Stimulated activated CD4-positive, alpha-beta T cell treated with anti-CD3 and anti-CD28 coated beads, Interleukin-15, amount 100 ng/mL, for 24 hours (primary cell): ENCODE measurements around the gene ZNF469.

Experiments used
- DNase-seq: peaks from one replicate; pipeline ENCODE4 v3.0.0-alpha.2; 2020

Gene ZNF469

DNA sequence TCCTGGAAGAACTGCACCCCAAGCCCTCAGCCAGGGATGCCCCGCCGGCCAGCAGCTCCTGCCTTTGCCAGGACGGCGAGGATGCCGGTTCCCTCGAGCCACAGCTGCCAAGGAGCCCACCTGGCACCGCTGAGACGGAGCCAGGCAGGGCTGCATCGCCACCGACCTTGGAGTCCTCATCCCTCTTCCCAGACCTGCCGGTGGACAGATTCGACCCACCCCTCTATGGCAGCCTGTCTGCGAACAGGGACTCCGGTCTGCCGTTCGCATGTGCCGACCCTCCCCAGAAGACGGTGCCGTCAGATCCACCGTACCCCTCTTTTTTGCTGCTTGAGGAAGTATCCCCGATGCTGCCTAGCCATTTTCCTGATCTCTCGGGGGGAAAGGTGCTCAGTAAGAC is 48.9 kb downstream of the ZNF469 start:
- no peak for DNase-seq

DNA sequence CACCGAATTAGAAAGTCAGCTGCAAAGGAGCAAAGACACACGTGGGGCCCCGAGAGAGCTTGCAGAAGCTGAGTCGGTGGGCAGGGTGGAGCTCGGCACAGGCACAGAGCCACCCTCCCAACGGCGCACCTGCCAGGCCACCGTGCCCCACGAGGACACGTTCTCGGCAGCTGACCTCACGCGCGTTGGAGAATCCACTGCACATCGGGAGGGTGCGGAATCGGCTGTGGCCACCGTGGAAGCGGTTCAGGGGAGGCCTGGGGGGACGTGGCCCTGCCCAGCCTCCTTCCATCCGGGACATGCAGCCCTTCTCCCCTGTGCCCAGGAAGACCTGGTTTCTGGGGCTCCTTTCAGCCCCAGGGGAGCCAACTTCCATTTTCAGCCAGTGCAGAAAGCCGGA is 49.4 kb downstream of the ZNF469 start:
- DNase-seq = no peak
